GM18858 (cell line): ENCODE measurements around the gene LGALS9C.
A peak's percentile ranks its signal among the peaks of the same experiment; 100 is the strongest.
"Not testable (repeated sequence)": the region's sequence is repeated elsewhere in the genome, so short reads cannot be mapped to it uniquely, and the experiment has no call there.

Experiments
- ATAC-seq: cut with Tn5 transposase; IDR thresholded peaks from one replicate; pipeline ENCODE4 v1.9.1; 2021; ENCODE audit not compliant: unreplicated experiment

Gene LGALS9C

DNA sequence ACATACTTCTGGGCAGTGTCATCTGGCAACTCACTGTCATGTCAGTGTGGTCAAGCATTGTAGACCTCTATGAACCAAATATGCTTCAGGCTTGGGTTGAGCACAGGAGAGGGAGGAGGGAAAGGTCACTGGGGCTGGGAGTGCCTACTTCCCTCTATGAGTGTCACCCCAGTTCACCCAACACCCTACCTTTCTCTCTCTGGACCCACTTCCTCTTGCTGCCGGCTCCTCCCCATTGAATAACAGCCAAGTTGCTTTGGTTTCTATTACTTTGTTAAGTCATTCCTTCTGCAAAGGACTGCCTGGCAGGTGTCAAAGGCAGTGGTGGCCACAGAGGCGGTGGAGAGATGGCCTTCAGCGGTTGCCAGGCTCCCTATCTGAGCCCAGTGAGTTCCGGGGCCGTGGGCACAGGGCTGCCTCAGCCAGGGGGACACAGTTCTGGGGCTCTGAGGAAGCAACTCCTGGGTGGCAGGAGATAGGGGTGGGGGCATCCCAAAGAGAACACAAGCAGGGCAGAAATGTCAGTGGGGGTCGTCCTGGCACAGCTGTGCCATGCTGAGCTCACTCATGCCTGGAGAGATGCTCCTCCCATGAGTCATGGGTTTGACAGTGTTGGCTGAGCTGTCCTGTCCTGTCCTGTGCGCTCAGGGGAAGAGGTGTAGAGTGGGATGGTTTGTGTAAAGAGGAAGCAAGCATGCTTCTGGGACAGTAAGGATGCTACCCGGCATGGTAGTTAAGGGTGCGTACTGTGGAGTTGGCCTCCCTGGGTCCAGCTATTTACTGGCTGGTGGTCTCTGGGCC is at the start of gene LGALS9C:
LGALS9C (plus strand) TSS at position 282 of the 801 bp plus-strand sequence; CDS start at position 348, 66 bp downstream.
- peak; percentile 75 for ATAC-seq

DNA sequence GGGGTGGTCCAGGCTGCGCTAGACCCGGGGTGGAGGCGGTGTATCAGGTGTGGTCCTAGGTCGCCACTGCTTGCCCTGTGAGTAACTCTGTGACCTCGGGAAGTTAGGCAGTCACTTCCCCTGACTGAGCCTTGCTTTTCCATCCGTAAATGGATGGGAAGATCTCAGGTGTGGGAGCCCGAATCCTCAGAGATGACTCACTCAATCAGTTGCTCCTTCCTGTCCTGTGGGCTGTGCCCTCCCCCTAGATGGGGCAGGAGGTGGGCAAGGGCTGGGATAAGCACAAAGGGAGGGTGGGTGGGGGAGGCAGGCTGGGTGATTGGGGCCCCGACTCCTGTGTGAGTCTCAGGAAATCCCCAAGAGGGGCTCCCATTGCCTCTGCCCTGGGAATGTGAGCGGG is 44.4 kb upstream of the LGALS9C start:
- ATAC-seq = not testable (repeated sequence)

DNA sequence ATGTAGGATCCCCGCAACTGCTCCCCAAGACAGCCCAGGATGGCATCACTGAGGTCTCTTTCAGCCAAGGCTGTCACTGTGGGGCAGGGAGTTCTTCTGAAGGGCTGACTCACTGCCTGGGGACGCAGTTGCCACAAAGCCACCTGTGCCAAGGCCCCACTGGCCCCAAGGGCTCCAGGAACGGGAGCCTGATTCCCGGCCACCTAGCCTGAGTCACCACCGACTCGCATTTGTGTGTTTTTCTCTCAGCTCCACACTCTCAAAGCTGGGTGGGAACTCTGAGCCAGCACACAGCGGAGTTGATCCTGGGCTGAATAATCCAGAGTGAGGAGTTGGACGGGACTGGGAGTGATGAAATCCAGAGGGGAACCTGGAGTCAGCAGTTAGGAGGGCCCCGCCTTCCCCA is 37.1 kb upstream of the LGALS9C start:
- not testable (repeated sequence) for ATAC-seq

DNA sequence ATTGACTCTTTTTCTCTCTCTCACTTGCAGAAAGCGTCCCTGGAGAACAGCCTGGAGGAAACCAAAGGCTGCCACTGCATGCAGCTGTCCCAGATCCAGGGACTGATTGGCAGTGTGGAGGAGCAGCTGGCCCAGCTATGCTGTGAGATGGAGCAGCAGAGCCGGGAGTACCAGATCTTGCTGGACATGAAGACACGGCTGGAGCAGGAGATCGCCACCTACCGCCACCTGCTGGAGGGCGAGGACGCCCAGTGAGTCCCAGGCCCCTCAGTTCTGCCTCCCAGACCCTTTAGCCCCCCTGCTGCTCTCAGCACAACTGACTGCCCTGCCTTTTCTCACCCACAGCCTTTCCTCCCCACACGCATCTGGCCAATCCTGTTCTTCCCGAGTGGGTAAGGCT is 34.5 kb upstream of the LGALS9C start:
- ATAC-seq = not testable (repeated sequence)

DNA sequence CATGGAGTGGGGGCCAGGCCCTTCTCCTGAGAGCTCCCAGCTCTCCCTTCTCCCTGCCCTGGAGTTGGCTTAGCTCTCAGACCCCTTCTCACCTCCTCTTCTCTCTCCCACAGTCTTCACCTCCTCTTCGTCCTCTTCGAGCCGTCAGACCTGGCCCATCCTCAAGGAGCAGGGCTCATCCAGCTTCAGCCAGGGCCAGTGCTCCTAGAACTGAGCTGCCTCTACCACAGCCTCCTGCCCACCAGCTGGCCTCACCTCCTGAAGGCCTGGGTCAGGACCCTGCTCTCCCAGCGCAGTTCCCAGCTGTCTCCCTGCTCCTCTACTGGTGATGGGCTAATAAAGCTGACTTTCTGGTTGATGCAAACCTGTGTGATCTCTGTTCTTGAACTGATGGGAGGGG is 34.1 kb upstream of the LGALS9C start:
- ATAC-seq = not testable (repeated sequence)

DNA sequence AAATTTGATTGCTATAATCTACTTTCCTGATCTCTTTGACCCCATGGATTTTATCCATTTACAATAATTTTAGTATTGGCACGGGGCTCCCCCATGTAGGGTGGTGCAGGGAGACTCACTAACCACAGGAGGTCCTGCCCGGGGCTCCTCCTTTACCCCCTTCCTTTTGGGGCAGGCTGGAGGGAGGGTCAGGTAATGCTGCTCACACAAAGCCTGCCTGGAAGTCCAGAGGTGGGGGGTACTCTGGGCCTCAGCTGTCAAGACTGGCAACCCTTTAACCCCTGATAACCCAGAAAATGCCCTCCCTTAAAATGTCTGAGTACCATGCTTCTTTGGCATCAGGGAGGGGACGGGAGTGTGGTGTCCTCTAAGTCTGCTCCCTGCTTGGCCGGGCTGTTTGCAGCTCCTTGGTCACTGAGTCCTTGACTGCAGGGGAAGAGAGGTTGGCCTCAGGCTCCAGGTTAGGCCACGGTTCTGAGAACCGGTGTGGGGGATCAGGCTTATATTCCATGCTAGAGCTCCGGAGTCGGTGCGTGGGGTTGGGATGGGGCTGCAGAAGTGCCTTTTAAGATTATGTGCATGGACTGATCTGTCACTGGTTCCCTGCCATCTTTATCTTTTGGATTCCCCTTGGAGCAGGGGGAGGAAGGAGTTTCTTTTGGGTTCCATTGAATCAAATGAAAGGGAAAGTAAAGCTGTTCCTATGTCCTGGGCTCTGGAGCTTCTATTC is 28.9 kb upstream of the LGALS9C start:
- ATAC-seq = not testable (repeated sequence)

DNA sequence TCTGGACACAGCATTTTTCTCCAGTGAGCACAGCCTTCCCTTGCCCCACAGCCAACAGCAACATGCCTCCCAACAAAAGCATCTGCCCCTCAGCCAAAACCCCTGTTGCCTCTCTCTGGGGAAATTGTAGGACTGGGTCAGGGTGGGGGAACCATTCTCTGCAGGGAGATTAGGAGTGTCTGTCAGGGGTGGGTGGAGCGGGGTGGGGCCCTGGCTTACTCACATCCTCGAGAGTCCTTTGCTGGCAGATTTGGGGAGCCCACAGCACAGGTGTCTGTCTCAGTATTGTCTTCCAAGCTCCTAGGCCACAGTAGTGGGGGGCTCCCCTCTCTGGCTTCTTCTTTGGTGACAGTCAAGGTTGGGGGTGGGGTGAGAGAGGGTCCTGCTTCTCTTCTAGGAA is 28.3 kb upstream of the LGALS9C start:
- not testable (repeated sequence) for ATAC-seq

DNA sequence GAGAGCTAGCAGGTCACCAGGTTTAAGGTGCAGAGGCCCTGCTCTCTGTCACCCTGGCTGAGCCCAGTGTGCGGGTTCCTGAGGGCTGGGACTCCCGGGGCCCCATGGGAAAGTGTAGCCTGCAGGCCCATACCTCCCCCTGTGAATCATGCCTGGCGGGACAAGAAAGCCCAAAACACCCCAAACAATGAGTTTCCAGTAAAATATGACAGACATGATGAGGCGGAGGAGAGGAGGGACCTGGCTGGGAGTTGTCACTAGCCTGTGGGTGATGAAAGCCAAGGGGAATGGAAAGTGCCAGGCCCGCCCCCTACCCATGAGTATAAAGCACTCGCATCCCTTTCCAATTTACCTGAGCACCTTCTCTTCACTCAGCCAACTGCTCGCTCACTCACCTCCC is 26.8 kb upstream of the LGALS9C start:
- not testable (repeated sequence) for ATAC-seq

DNA sequence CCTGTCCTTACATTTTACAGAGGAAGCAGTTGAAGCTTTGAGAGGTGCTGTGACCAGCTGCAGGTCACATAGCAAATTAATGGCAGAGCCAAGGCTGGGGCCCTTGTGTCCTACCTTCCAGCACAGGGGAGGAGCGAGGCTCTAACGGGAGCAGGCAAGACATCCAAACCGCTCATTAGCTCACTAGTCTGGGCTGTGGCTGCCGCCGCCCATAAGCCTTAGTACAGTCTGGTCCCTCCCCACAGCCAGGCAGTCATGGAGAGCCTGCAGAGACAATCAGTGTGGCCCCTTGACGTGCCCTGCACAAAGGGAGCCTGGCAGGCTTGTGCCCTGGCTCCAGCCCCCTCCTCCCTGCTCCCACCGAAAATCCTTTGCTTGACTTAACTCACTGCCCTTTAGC is 25.6 kb upstream of the LGALS9C start:
- not testable (repeated sequence) for ATAC-seq

DNA sequence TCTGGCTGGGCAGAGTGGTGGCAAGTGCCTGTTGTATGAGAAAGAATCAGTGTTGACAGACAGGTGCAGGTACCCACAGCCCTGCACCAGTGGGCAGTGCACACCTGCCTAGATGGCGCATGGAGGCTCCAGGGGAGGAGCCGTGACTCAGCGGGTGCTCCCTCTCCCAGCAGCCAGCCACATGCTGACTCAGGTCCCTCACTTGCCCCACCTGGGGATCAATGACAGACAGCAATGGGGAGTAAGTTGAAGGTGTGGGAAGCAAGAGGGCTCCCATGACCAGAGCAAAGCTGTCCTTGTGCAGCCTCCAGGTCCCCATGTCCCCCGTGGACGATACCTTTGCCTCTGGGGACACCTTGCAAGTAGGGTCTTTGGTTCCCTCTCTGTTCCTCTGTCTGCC is 24.6 kb upstream of the LGALS9C start:
- ATAC-seq = not testable (repeated sequence)

DNA sequence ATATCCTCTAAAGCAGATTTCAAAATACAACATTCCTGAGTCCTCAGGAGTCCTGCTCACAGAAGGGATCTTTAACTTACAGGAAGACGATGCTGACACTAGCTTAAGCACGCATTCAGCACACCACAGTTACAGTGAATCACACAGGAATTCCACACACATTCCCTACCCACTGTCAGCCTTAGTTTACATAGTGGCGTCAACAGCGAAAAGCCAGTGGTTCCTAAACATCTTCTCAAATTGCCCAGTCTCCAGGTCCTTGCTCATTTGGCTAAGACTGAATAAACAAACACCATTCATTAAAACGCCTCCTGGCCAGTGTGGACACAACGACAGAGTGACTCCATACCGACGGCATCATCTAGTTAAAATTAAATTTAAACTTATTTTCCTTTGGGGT is 17.6 kb upstream of the LGALS9C start:
- not testable (repeated sequence) for ATAC-seq

DNA sequence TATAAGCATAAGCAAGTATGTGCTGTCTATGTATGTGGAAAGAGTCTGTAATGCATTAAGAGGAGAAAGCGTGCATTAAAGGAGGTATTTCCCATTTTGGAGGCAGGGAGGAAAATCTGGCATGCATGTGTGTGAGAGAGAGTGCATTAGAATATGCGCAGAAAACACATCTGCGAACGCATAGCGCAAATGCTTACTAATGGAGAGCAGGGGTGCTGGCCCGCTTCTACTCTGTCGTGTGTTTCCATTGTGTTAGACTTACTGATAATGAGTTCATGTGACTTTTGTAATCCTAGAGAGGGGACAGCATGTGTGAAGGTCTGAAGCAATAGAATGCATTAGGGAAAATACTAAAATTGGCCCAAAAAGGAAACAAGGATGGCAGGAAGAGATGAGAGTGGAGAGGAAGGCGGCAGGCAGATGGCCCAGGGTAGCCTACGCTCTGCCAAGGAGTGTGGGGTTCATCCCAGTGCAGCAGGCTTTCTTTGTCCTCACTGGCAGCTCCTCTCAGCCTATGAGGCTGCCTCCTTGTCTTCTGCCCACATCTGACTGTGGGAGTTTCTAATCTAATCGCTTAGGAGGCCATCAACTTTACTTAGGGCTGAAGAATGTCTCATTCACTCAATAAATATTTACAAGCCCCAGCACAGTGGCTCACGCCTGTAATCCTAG is 12.6 kb upstream of the LGALS9C start:
- ATAC-seq = not testable (repeated sequence)

DNA sequence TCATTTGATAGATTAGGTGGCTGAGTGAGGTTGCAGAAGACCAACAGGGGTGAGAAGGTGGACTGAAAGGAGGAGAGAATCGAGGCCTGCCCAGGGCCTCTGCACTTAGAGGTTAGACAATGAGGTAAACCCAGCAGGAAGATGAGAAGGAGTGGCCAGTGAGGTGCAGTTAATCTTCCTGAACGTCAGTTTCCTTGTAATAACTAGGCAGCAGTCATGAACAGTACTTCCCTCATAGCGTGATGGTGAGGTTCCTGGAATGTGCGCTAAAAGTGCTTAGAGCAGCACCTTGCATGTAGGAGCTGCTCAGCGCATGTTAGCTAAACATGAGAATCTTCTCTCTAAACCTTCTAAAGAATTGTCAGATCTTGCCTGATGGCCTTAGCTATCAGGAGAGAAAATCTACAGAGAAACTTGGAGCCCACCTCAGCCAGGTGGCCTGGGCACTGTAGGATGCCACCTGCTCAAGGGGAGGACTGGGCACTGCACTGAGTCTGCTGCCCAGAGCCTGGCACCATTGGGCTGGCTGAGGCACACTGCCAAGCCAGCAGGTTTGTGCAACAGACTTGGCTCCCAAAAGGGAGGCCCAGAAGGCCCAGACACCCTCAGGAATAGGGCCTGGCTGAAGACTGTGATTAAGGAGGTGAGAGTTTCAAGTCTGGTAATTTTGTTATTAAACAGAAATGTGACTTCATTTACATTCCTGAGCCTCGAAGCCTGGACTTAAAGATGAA is 10.2 kb upstream of the LGALS9C start:
- ATAC-seq = not testable (repeated sequence)

DNA sequence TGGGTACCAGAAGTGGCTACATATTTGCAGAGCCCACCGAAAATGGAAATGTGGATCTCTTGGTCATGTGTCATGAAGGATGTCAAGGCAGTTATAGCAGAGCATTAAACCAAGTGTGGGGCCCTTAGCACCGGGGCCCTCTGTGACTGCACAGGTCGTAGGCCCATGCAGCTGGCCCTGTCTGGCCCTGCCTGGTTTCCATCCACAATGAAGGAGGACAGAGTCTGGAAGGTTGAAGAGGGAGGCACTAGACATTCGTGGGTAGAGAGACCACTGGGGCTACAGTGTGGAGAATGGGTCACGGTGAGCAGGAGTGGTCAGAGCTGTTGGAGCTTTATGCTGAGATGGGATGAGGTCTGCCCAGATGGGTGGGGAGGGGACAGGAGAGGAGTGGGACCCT is 9.6 kb upstream of the LGALS9C start:
- ATAC-seq = not testable (repeated sequence)

DNA sequence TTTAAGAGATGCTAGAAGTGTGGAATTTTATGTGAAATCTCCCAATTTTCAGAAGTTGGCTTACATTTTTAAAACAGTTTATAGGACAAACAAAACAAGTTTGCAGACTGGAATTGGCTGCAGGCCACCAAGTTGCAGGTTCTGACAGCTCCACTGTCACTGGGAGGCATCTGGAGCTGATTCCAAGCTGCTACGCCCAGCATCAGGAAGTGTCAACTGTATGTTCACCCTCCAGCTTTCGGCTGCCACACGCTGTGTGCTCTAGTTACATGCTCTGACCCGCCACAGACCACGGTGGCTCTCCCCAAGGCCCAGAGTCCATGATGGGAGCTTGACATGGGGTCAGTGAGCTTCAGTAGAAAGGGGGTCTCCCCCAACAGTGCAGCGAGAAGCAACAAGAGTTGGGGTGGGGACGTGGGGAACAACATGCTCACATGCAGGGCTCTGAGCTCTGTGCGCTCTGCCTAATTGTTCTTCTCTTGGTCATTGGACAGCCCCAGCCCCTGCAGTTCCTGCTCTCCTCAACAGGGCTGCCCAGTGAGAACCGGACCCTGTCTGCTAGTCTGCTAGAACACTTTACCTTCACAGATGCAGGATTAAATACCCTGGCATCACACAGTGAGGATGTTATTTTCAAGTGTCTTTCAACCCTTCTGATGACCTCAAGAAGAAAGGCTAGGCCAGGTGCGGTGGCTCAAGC is 8.0 kb upstream of the LGALS9C start:
- ATAC-seq = not testable (repeated sequence)

DNA sequence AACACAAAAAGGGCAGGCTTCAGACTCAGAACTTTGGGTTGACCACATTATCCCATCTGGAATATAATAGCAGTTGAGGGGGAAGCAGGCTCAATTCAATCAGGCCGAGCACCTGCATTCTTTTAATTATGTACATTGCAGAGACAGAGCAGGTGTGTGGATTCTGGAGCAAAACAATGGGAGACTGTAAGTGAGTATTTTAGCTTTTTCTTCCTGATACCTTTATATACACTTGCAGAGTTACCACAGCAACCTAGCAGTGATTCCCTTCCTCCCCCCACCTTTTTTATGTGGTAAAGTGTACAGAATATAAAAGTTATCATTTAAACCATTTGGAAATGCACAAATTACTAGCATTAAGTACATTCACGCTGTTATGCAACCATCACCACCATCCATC is 6.8 kb upstream of the LGALS9C start:
- not testable (repeated sequence) for ATAC-seq

DNA sequence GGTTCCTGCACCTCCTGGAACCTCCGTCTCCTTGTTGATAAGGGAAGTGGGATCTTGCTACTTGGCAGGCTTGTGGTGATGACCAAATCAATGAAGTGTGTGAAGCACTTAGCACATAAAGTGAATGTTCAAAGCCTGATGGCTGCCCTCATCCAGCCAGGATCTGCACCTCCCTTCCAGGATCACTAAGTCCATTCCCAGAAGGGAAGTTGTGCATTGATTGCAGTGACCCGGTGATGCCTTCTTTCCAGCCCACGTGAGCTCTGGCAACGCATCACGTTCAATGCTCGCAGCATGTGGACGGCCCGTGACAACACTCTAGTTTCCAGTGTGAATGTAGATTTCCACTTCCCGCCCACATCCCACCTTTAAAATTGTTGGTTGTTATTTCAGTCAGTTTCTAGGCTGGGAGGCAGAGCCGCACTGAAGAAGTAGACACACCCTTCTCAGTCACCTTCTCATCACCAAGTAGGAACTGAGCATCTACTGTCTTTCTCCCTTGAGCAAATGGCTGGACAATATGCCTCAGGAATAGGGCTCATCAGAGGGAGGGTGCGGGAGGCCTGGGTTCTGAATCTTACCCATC is 6.2 kb upstream of the LGALS9C start:
- ATAC-seq = not testable (repeated sequence)

DNA sequence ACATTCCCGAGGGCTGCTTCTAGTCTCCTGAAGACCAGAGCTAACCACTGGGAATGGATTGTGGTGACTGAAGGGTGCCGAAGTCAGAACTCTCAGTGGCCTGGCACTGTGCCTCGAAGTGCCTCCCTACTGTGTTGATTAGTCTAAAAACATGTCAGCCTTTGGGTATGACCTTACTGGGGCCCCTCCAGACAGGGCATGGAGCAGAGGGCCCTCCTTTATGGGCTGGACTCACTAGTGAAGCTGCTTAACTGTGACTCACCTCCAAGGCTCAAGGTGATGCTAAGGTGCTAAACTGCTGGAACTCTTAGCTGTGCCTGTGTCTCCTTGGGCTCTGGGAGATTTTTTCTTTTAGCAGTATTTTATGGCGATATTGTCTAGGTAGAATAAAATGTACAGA is 2.6 kb upstream of the LGALS9C start:
- not testable (repeated sequence) for ATAC-seq

DNA sequence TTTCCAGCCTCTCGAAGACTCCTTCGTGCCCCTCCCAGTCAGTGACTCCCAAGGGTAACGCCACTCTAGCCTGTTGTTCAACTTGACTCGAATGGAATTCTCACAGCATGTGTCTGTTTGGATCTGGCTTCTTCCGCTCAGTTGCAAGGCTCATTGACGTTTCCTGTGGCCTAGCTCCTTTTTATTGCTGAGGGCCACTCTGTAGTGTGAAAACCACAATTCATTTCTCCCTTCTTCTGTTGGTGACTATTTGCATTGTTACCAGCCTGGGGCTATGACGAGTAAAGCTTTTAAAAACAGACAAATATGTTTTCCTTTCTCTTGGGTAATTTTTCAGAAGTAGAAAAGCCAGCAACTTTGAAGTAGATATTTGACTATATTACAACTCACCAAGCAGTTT is 1.8 kb upstream of the LGALS9C start:
- ATAC-seq = not testable (repeated sequence)

DNA sequence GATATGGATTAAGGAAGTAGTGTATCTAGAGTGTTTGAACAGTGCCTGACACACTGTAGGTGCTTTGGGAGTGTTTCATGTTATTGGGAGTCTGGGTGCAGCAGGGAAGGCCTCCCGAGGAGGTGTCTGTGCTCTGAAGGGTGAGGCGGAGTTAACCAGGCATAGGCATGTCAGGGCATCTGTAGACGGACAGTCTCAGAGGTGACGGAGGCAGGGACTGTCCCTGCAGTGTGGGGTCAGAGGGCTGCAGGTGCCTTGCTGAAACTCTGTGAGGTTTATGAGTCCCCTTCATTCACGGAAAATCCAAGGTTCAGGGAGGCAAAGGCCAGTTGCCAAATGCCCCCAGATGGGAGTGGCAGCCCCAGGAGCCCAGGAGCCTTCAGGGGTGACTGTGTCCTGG is 778 bp downstream of the LGALS9C start:
- not testable (repeated sequence) for ATAC-seq
